Osteocyte (in vitro differentiated cells): ENCODE data around the gene GARIN5B. TPM values are rescaled to one million over a fixed set of nuclear protein-coding genes. Genes with fewer than 3 reads are reported as not detected.
"Not testable (repeated sequence)": the region's sequence is repeated elsewhere in the genome, so short reads cannot be mapped to it uniquely, and the experiment has no call there.

Experiments
- DNase-seq: peaks from one replicate; pipeline ENCODE4 v3.0.0; 2021; ENCODE audit warnings: mixed read lengths; ENCODE audit not compliant: unreplicated experiment; ENCODE audit errors: extremely low spot score
- H3K27ac Mint-ChIP-seq: one replicate; pipeline ENCODE4 v1.8.0; 2021; ENCODE audit warnings: mild to moderate bottlenecking, mixed read lengths; ENCODE audit not compliant: unreplicated experiment
- H3K27me3 Mint-ChIP-seq: one replicate; pipeline ENCODE4 v1.8.0; 2021; ENCODE audit warnings: mixed read lengths; ENCODE audit not compliant: unreplicated experiment
- H3K36me3 Mint-ChIP-seq: one replicate; pipeline ENCODE4 v1.8.0; 2021; ENCODE audit warnings: mixed read lengths; ENCODE audit not compliant: unreplicated experiment
- H3K4me1 Mint-ChIP-seq: one replicate; pipeline ENCODE4 v1.8.0; 2021; ENCODE audit warnings: mixed read lengths; ENCODE audit not compliant: unreplicated experiment
- H3K4me3 Mint-ChIP-seq: one replicate; pipeline ENCODE4 v1.8.0; 2021; ENCODE audit warnings: mild to moderate bottlenecking, moderate library complexity, mixed read lengths; ENCODE audit not compliant: unreplicated experiment
- H3K9me3 Mint-ChIP-seq: one replicate; pipeline ENCODE4 v1.8.0; 2021; ENCODE audit warnings: mixed read lengths; ENCODE audit not compliant: unreplicated experiment
- CTCF ChIP-seq: fragments of 200-600 bp; sonication (generic); IDR thresholded peaks from 2 replicates; pipeline ENCODE4 v1.5.0; 2021; ENCODE audit warnings: antibody characterized with exemption, mild to moderate bottlenecking, moderate library complexity
- total RNA-seq: library from RNA; stranded (reverse); gene quantifications from 2 replicates; pipeline ENCODE4 v1.2.1, GENCODE V29; 2021

Gene GARIN5B
- total RNA-seq, 1 donor from 2014 or later = not detected

- TF ChIP-seq CTCF = no peak
- Mint-ChIP-seq H3K27ac (peak overlapping the region; percentile 99), H3K9me3 (no peaks in the 10 kb centered on the region), H3K36me3 (peaks cover 8% of the 10 kb centered on the region), H3K4me3 (peak overlapping the region; percentile 89), H3K4me1 (peaks cover 32% of the 10 kb centered on the region), H3K27me3 (peaks cover 2% of the 10 kb centered on the region)
- DNase-seq = no peak
Observed at GRCh38 chr19:55339889-55340783, 22.9 kb downstream of the GARIN5B start.

- peaks cover 8% of the 10 kb centered on the region for H3K36me3 Mint-ChIP-seq
- DNase-seq = peak; percentile 100
- H3K4me3 Mint-ChIP-seq = peak within 1 kb of the TSS; percentile 89
- peak within 1 kb of the TSS; percentile 99 for H3K27ac Mint-ChIP-seq
- peak; percentile 44 for TF ChIP-seq CTCF
- H3K4me1 Mint-ChIP-seq = peaks cover 24% of the 10 kb centered on the region
- peaks cover 2% of the 10 kb centered on the region for H3K27me3 Mint-ChIP-seq
- H3K9me3 Mint-ChIP-seq = no peaks in the 10 kb centered on the region
Observed at GRCh38 chr19:55339105-55339888, 23.8 kb downstream of the GARIN5B start, which contains the start of gene KMT5C. Gene KMT5C (plus strand): TSS chr19:55339876. CDS start chr19:55341937, 2,061 bp downstream.

GRCh38 chr19:55336101-55336500, 27.0 kb downstream of the GARIN5B start:
- peaks cover 6% of the 10 kb centered on the region for H3K27me3 Mint-ChIP-seq
- no peaks in the 10 kb centered on the region for H3K36me3 Mint-ChIP-seq
- no peak for TF ChIP-seq CTCF
- no peak for DNase-seq
- H3K4me3 Mint-ChIP-seq = no peak overlapping the region
- no peaks in the 10 kb centered on the region for H3K9me3 Mint-ChIP-seq
- no peak overlapping the region for H3K27ac Mint-ChIP-seq
- peaks cover 17% of the 10 kb centered on the region for H3K4me1 Mint-ChIP-seq

GRCh38 chr19:55333870-55334269, 29.2 kb downstream of the GARIN5B start:
- no peak for DNase-seq
- Mint-ChIP-seq H3K4me1 (peaks cover 5% of the 10 kb centered on the region), H3K27me3 (peaks cover 6% of the 10 kb centered on the region), H3K36me3 (no peaks in the 10 kb centered on the region), H3K4me3 (no peak overlapping the region), H3K27ac (no peak overlapping the region), H3K9me3 (no peaks in the 10 kb centered on the region)
- TF ChIP-seq CTCF = no peak

- not testable (repeated sequence) for H3K4me3 Mint-ChIP-seq, H3K9me3 Mint-ChIP-seq, H3K27me3 Mint-ChIP-seq, H3K4me1 Mint-ChIP-seq, DNase-seq, H3K27ac Mint-ChIP-seq, H3K36me3 Mint-ChIP-seq
Observed at GRCh38 chr19:55329791-55330190, 33.3 kb downstream of the GARIN5B start.

GRCh38 chr19:55328774-55329318, 34.2 kb downstream of the GARIN5B start:
- H3K27me3 Mint-ChIP-seq, H3K36me3 Mint-ChIP-seq, H3K4me1 Mint-ChIP-seq, H3K27ac Mint-ChIP-seq, H3K9me3 Mint-ChIP-seq, H3K4me3 Mint-ChIP-seq, DNase-seq: not testable (repeated sequence)
